Measurements from ENCODE around the gene TMEM156.

DNA sequence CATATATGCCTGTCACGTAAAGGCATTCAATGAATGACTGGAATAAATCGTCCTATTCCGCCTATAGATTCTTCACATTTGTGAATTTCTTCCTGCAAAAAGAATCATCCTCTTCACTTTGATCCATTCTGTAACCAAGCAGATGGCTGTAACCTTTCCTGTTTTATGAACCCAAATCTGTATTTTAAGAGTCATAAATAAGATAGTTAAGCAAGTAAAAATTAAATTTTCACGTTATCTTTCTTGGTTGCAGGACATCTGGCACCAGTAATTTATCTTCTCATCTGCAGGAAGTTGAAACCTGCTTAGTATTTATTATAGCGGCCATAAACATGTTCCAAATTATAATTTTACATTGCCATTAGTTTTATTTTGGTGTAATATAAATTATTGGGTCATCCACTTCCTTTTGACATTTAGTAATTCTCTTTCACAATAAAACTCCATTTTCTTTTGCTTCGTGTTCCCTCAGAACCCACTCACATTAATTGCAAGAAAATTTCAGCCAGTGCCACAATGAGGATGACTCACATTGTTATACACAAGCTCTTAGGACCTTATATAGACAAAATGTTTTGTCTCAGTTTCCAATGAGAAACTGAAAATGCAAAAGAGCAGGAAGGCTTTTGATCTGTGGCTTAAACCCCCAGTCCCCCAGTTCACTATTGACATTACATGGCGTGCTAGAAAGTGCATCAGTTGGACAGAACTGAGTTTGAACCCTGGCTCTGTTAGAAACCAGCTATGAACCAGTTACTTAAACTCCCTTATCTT, 51.1 kb downstream of the TMEM156 start:
- TF ChIP-seq, protein P1, sequence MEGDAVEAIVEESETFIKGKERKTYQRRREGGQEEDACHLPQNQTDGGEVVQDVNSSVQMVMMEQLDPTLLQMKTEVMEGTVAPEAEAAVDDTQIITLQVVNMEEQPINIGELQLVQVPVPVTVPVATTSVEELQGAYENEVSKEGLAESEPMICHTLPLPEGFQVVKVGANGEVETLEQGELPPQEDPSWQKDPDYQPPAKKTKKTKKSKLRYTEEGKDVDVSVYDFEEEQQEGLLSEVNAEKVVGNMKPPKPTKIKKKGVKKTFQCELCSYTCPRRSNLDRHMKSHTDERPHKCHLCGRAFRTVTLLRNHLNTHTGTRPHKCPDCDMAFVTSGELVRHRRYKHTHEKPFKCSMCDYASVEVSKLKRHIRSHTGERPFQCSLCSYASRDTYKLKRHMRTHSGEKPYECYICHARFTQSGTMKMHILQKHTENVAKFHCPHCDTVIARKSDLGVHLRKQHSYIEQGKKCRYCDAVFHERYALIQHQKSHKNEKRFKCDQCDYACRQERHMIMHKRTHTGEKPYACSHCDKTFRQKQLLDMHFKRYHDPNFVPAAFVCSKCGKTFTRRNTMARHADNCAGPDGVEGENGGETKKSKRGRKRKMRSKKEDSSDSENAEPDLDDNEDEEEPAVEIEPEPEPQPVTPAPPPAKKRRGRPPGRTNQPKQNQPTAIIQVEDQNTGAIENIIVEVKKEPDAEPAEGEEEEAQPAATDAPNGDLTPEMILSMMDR (IDR thresholded peaks at IDR 0.05 in 2 of 3, conservative IDR thresholded peaks at IDR 0.05 in 1 of 3; ENCODE audit: control insufficient read depth in 2 of 3, extremely low read depth in 1 of 3, insufficient read depth in 1 of 3, low read depth in 3 of 3, low read length in 3 of 3): no peak
- TF ChIP-seq EZH2 (IDR thresholded peaks at IDR 0.05; ENCODE audit: borderline replicate concordance, control insufficient read depth, low read depth, low read length): no peak
- no peak for TF ChIP-seq MXI1 (IDR thresholded peaks at IDR 0.05; ENCODE audit: low read depth, low read length)
- no peak for TF ChIP-seq POLR2A (IDR thresholded peaks at IDR 0.05; ENCODE audit: low read depth, low read length)
- TF ChIP-seq ZNF274 (IDR thresholded peaks at IDR 0.05; ENCODE audit: insufficient read depth, insufficient read length): no peak
- TF ChIP-seq, protein P2, sequence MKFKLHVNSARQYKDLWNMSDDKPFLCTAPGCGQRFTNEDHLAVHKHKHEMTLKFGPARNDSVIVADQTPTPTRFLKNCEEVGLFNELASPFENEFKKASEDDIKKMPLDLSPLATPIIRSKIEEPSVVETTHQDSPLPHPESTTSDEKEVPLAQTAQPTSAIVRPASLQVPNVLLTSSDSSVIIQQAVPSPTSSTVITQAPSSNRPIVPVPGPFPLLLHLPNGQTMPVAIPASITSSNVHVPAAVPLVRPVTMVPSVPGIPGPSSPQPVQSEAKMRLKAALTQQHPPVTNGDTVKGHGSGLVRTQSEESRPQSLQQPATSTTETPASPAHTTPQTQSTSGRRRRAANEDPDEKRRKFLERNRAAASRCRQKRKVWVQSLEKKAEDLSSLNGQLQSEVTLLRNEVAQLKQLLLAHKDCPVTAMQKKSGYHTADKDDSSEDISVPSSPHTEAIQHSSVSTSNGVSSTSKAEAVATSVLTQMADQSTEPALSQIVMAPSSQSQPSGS (IDR thresholded peaks at IDR 0.05; ENCODE audit: low read length): 0 out of 2 replicates have a peak, but pooled peaks have one; percentile 24
- no peak for TF ChIP-seq SIN3A (IDR thresholded peaks at IDR 0.05; ENCODE audit: low read depth, low read length)
- no peak for TF ChIP-seq DPF2 (IDR thresholded peaks at IDR 0.05)

All from GM12878 (cell line).